ENCODE measurements around the gene GLIPR1. TPM values are rescaled to one million over a fixed set of nuclear protein-coding genes. Genes with fewer than 3 reads are reported as not detected.
"Not testable (repeated sequence)": the region's sequence is repeated elsewhere in the genome, so short reads cannot be mapped to it uniquely, and the experiment has no call there.

The GLIPR1 gene
- total RNA-seq: 7.3 and 7.6 TPM in 2 replicates

- Mint-ChIP-seq H3K4me3 (peak within 1 kb of the TSS; percentile 89), H3K9me3 (no peaks in the 10 kb centered on the region), H3K27ac (peak within 1 kb of the TSS; percentile 98), H3K27me3 (ENCODE audit: insufficient read depth) (peaks cover 2% of the 10 kb centered on the region), H3K4me1 (ENCODE audit: low read depth) (peaks cover 83% of the 10 kb centered on the region), H3K36me3 (ENCODE audit: low read depth) (peaks cover 15% of the 10 kb centered on the region)
- peak; percentile 70 for DNase-seq (ENCODE audit: low spot score)
- intact Hi-C loops (cut with micrococcal nuclease): loop anchor here (1.0 to 10.0 kb wide), 19 partner anchors 9 to 1584 kb away; partner anchors contain the start of genes E2F7, GLIPR1L1, GLIPR1L2 and KRR1
Observed at GRCh38 chr12:75480469-75480949, at the start of gene GLIPR1. Gene GLIPR1, plus strand, starts transcription at chr12:75480755. Its CDS starts 126 bp downstream, at chr12:75480881.

- Mint-ChIP-seq H3K27me3 (ENCODE audit: insufficient read depth) (peaks cover 4% of the 10 kb centered on the region), H3K36me3 (ENCODE audit: low read depth) (peaks cover 1% of the 10 kb centered on the region), H3K9me3 (peaks cover 24% of the 10 kb centered on the region), H3K27ac (no peak overlapping the region), H3K4me3 (no peak overlapping the region), H3K4me1 (ENCODE audit: low read depth) (no peaks in the 10 kb centered on the region)
- intact Hi-C loops (cut with micrococcal nuclease): no loop called here
- DNase-seq (ENCODE audit: low spot score): no peak
Observed at GRCh38 chr12:75432924-75433323, 47.6 kb upstream of the GLIPR1 start.

GRCh38 chr12:75437564-75437963, 43.0 kb upstream of the GLIPR1 start:
- DNase-seq (ENCODE audit: low spot score): no peak
- Mint-ChIP-seq H3K4me1 (ENCODE audit: low read depth) (peaks cover 10% of the 10 kb centered on the region), H3K4me3 (no peak overlapping the region), H3K27me3 (ENCODE audit: insufficient read depth) (peaks cover 2% of the 10 kb centered on the region), H3K36me3 (ENCODE audit: low read depth) (peaks cover 3% of the 10 kb centered on the region), H3K9me3 (peaks cover 25% of the 10 kb centered on the region), H3K27ac (no peak overlapping the region)
- intact Hi-C loops (cut with micrococcal nuclease): loop anchor here (2.0 kb wide), 2 partner anchors 43 to 67 kb away; partner anchors contain the start of gene GLIPR1

- H3K27ac Mint-ChIP-seq: no peak overlapping the region
- peaks cover 25% of the 10 kb centered on the region for H3K9me3 Mint-ChIP-seq
- DNase-seq (ENCODE audit: low spot score): no peak
- peaks cover 3% of the 10 kb centered on the region for H3K36me3 Mint-ChIP-seq (ENCODE audit: low read depth)
- H3K4me1 Mint-ChIP-seq (ENCODE audit: low read depth): peaks cover 10% of the 10 kb centered on the region
- H3K27me3 Mint-ChIP-seq (ENCODE audit: insufficient read depth): peaks cover 2% of the 10 kb centered on the region
- intact Hi-C loops (cut with micrococcal nuclease): no loop called here
- no peak overlapping the region for H3K4me3 Mint-ChIP-seq
Observed at GRCh38 chr12:75438059-75438754, 42.3 kb upstream of the GLIPR1 start.

- Mint-ChIP-seq H3K27ac (no peak overlapping the region), H3K4me1 (ENCODE audit: low read depth) (peaks cover 10% of the 10 kb centered on the region), H3K36me3 (ENCODE audit: low read depth) (peaks cover 3% of the 10 kb centered on the region), H3K4me3 (no peak overlapping the region), H3K27me3 (ENCODE audit: insufficient read depth) (peaks cover 2% of the 10 kb centered on the region), H3K9me3 (peaks cover 25% of the 10 kb centered on the region)
- intact Hi-C loops (cut with micrococcal nuclease): no loop called here
- DNase-seq (ENCODE audit: low spot score): no peak
Observed at GRCh38 chr12:75439048-75439447, 41.5 kb upstream of the GLIPR1 start.

- Mint-ChIP-seq H3K27me3 (ENCODE audit: insufficient read depth) (peaks cover 2% of the 10 kb centered on the region), H3K27ac (no peak overlapping the region), H3K36me3 (ENCODE audit: low read depth) (peaks cover 3% of the 10 kb centered on the region), H3K4me1 (ENCODE audit: low read depth) (peaks cover 10% of the 10 kb centered on the region), H3K4me3 (no peak overlapping the region), H3K9me3 (peaks cover 24% of the 10 kb centered on the region)
- DNase-seq (ENCODE audit: low spot score): no peak
- intact Hi-C loops (cut with micrococcal nuclease): no loop called here
Observed at GRCh38 chr12:75439930-75440329, 40.6 kb upstream of the GLIPR1 start.

GRCh38 chr12:75441687-75442449, 38.7 kb upstream of the GLIPR1 start:
- intact Hi-C loops (cut with micrococcal nuclease); H3K27ac Mint-ChIP-seq: not testable (repeated sequence)
- peaks cover 17% of the 10 kb centered on the region for H3K9me3 Mint-ChIP-seq

GRCh38 chr12:75442454-75442853, 38.1 kb upstream of the GLIPR1 start:
- H3K27ac Mint-ChIP-seq; H3K27me3 Mint-ChIP-seq (ENCODE audit: insufficient read depth); intact Hi-C loops (cut with micrococcal nuclease); H3K4me3 Mint-ChIP-seq; H3K36me3 Mint-ChIP-seq (ENCODE audit: low read depth); DNase-seq (ENCODE audit: low spot score): not testable (repeated sequence)
- peaks cover 10% of the 10 kb centered on the region for H3K4me1 Mint-ChIP-seq (ENCODE audit: low read depth)
- peaks cover 17% of the 10 kb centered on the region for H3K9me3 Mint-ChIP-seq

More at GRCh38 chr12:75441687-75442449, 38.7 kb upstream of the GLIPR1 start:
- not testable (repeated sequence) for H3K4me3 Mint-ChIP-seq; H3K27me3 Mint-ChIP-seq (ENCODE audit: insufficient read depth); DNase-seq (ENCODE audit: low spot score); H3K36me3 Mint-ChIP-seq (ENCODE audit: low read depth)
- peaks cover 10% of the 10 kb centered on the region for H3K4me1 Mint-ChIP-seq (ENCODE audit: low read depth)

- peaks cover 3% of the 10 kb centered on the region for H3K4me1 Mint-ChIP-seq (ENCODE audit: low read depth)
Observed at GRCh38 chr12:75443709-75444108, 36.8 kb upstream of the GLIPR1 start.

GRCh38 chr12:75444429-75445136, 36.0 kb upstream of the GLIPR1 start:
- peaks cover 3% of the 10 kb centered on the region for H3K36me3 Mint-ChIP-seq (ENCODE audit: low read depth)
- intact Hi-C loops (cut with micrococcal nuclease): no loop called here
- H3K4me1 Mint-ChIP-seq (ENCODE audit: low read depth): no peaks in the 10 kb centered on the region
- DNase-seq (ENCODE audit: low spot score): no peak
- H3K4me3 Mint-ChIP-seq: no peak overlapping the region
- H3K9me3 Mint-ChIP-seq: peaks cover 13% of the 10 kb centered on the region
- H3K27ac Mint-ChIP-seq: no peak overlapping the region
- H3K27me3 Mint-ChIP-seq (ENCODE audit: insufficient read depth): peaks cover 6% of the 10 kb centered on the region

More at GRCh38 chr12:75443709-75444108, 36.8 kb upstream of the GLIPR1 start:
- peaks cover 3% of the 10 kb centered on the region for H3K36me3 Mint-ChIP-seq (ENCODE audit: low read depth)
- H3K4me3 Mint-ChIP-seq: no peak overlapping the region
- no peak for DNase-seq (ENCODE audit: low spot score)
- peaks cover 17% of the 10 kb centered on the region for H3K9me3 Mint-ChIP-seq
- H3K27me3 Mint-ChIP-seq (ENCODE audit: insufficient read depth): peaks cover 5% of the 10 kb centered on the region
- no peak overlapping the region for H3K27ac Mint-ChIP-seq
- intact Hi-C loops (cut with micrococcal nuclease): no loop called here

GRCh38 chr12:75445137-75445507, 35.4 kb upstream of the GLIPR1 start:
- H3K9me3 Mint-ChIP-seq: peaks cover 13% of the 10 kb centered on the region
- intact Hi-C loops (cut with micrococcal nuclease); DNase-seq (ENCODE audit: low spot score); H3K27me3 Mint-ChIP-seq (ENCODE audit: insufficient read depth); H3K4me3 Mint-ChIP-seq; H3K27ac Mint-ChIP-seq; H3K36me3 Mint-ChIP-seq (ENCODE audit: low read depth); H3K4me1 Mint-ChIP-seq (ENCODE audit: low read depth): not testable (repeated sequence)

- no peak overlapping the region for H3K4me3 Mint-ChIP-seq
- peaks cover 4% of the 10 kb centered on the region for H3K9me3 Mint-ChIP-seq
- DNase-seq (ENCODE audit: low spot score): no peak
- intact Hi-C loops (cut with micrococcal nuclease): no loop called here
- no peaks in the 10 kb centered on the region for H3K36me3 Mint-ChIP-seq (ENCODE audit: low read depth)
- no peaks in the 10 kb centered on the region for H3K4me1 Mint-ChIP-seq (ENCODE audit: low read depth)
- no peak overlapping the region for H3K27ac Mint-ChIP-seq
- H3K27me3 Mint-ChIP-seq (ENCODE audit: insufficient read depth): peaks cover 6% of the 10 kb centered on the region
Observed at GRCh38 chr12:75446857-75447256, 33.7 kb upstream of the GLIPR1 start.
